Gastroesophageal sphincter (tissue), 4 donors: Measurements from ENCODE around the gene ACTN4. TPM values are rescaled to one million over a fixed set of nuclear protein-coding genes. Genes with fewer than 3 reads are reported as not detected.

Source experiments
- ATAC-seq: fragments of 150-250 bp; one replicate; pipeline ENCODE4 v1.9.1; 2016; ENCODE audit warnings: mild to moderate bottlenecking, moderate library complexity
- H3K27ac ChIP-seq, 4 donors: fragments of 200-600 bp; sonication (generic) in 3 of 4; 1 replicate in 3 of 4; 2 replicates in 1 of 4; pipeline ENCODE4 v1.5.1; 2016 to 2019
- H3K27me3 ChIP-seq: fragments of 200-600 bp; sonication (generic); one replicate; pipeline ENCODE4 v1.5.1; 2019
- H3K36me3 ChIP-seq, 2 donors: fragments of 200-600 bp; sonication (generic); one replicate each; pipeline ENCODE4 v1.5.1; 2019; ENCODE audit warnings: control low read depth in 1 of 2
- H3K4me1 ChIP-seq, 3 donors: fragments of 200-600 bp; sonication (generic); 1 replicate in 2 of 3; 2 replicates in 1 of 3; pipeline ENCODE4 v1.5.1; 2016 to 2019; ENCODE audit warnings: control low read depth in 2 of 3
- H3K4me3 ChIP-seq, 2 donors: fragments of 200-600 bp; sonication (generic); one replicate each; pipeline ENCODE4 v1.5.1; 2019; ENCODE audit warnings: mild to moderate bottlenecking in 1 of 2, moderate library complexity in 1 of 2
- H3K9me3 ChIP-seq, 3 donors: fragments of 200-600 bp; sonication (generic); one replicate each; pipeline ENCODE4 v1.5.1; 2017 to 2019; ENCODE audit warnings: control low read depth in 2 of 3
- CTCF ChIP-seq, 4 experiments: fragments of 200-600 bp in 2 of 4; fragments of 450-650 bp in 2 of 4; sonication (generic) in 1 of 4; IDR thresholded peaks; one replicate each; pipeline ENCODE4 v1.5.1; 2017 to 2019; ENCODE audit warnings: antibody characterized with exemption in 4 of 4, mild to moderate bottlenecking in 2 of 4, moderate library complexity in 2 of 4
- EP300 ChIP-seq: sonication (generic); formaldehyde crosslinking; IDR thresholded peaks from one replicate; pipeline ENCODE4 v1.6.1; 2017; ENCODE audit warnings: antibody characterized with exemption, mild to moderate bottlenecking
- POLR2A ChIP-seq, 2 donors: fragments of 450-650 bp; IDR thresholded peaks; one replicate each; pipeline ENCODE4 v1.6.1; 2017; ENCODE audit warnings: antibody characterized with exemption in 2 of 2, mild to moderate bottlenecking in 2 of 2, moderate library complexity in 1 of 2
- POLR2AphosphoS5 ChIP-seq: sonication (generic); formaldehyde crosslinking; IDR thresholded peaks from one replicate; pipeline ENCODE4 v1.6.1; 2017; ENCODE audit warnings: antibody characterized with exemption
- WGBS, 2 donors: methylation state at CpG; one replicate each; pipeline ENCODE4 v1.1.5; 2018; ENCODE audit warnings: low coverage in 1 of 2; 5-methylcytosine and 5-hydroxymethylcytosine counted together
- total RNA-seq, 4 donors: library from RNA; depleted of rRNA; stranded (reverse); fragments of >200 nt; gene quantifications; one replicate each; pipeline ENCODE4 v1.1.0, GENCODE V29; 2016

Gene ACTN4
- total RNA-seq, 4 donors from 2014 or later: 337 to 938 (median 507) TPM

DNA sequence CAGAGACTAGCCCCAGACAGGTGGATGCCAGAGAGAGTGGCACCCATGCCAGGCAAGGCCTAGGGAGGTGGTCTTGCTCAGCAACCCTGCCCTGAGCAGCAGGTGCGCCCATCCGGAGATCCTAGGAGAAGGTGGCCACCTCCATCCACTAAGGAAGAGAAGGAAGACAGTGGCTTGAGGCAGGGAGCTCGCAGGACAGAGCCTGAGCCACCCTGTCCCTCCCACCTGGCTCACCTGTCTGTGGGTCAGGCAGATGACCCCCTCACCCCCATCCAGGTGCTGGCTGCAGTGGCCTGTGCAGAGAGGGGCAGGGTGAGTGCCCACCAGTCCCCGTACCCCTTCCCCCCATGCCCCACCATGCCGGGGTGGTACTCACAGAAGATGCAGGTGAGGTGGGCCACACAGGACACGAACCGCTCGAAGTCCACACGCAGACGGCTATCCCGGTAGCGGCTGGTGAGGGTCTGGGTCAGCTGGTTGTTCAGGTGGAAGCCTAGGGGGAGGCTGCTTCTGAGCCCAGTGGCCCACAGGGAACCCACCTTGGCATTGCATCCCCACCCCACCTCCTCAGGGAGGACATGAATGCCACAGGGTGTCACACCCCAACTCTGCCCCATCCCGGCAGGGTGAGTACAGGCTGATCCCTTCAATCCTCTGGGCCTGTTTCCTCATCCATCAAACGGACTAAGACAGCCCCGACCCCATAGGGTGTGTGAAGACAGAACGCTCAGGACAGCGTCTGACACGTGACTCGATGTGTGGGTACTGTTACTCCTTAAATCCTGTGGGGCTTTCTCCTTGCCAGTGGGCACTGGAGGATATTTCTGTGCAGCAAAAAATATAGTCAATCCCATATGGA is 83.5 kb downstream of the ACTN4 start:
- peaks cover 0 to 72% (median 3%) of the 10 kb centered on the region in 3 donors for H3K4me1 ChIP-seq
- no peak overlapping the region for H3K4me3 ChIP-seq
- no peak for ATAC-seq
- no peaks in the 10 kb centered on the region for H3K27me3 ChIP-seq
- H3K9me3 ChIP-seq: no peaks in the 10 kb centered on the region
- TF ChIP-seq CTCF (IDR thresholded peaks at IDR 0.05) (no peak), EP300 (no peak), POLR2AphosphoS5 (no peak), POLR2A (IDR thresholded peaks at IDR 0.05) (no peak)
- no CpG with 5 or more reads among the region's 19 CpGs for WGBS, 2 donors
- H3K36me3 ChIP-seq: peaks cover 0 to 58% of the 10 kb centered on the region in 2 donors
- H3K27ac ChIP-seq: peak overlapping the region in 3 of 4 donors; percentile 73 to 80 (median 77)

DNA sequence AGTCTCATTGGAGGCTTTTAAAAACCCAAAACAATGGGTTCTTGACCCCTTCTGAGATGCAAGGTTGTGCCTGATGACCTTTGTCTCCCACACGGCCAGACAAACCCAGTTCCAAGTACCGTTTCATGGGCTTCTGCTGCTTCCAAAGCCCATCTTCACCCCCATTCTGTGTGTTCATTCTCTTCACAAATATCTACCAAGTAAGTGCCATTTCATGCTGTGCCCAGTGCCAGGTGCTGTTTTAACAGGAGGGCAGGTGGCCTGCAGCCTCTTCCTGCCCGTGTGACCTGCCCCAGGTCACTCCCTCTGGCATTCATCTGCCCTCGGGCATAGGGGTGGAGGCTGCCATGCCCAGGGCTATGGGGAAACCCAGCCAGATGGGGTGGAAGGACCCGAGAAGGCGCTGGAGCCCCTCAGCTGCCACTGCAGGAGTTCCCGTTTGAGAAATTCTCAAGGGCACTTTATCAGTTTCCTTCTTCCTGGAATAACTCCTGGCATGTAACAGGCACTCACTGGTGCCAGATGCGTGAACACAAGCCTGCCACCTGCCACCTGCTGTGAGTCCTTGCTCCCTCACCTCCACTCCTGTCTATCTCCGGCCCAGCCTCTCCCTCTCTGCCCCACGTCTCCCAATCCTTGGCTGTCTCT is 84.3 kb downstream of the ACTN4 start:
- Histone ChIP-seq H3K36me3 (peaks cover 0 to 50% of the 10 kb centered on the region in 2 donors), H3K27me3 (no peaks in the 10 kb centered on the region), H3K4me3 (no peak overlapping the region), H3K9me3 (no peaks in the 10 kb centered on the region), H3K4me1 (peaks cover 0 to 73% (median 3%) of the 10 kb centered on the region in 3 donors), H3K27ac (peak overlapping the region in 3 of 4 donors; percentile 73 to 80 (median 77))
- TF ChIP-seq POLR2A (IDR thresholded peaks at IDR 0.05) (no peak), CTCF (IDR thresholded peaks at IDR 0.05) (no peak), EP300 (no peak), POLR2AphosphoS5 (no peak)
- ATAC-seq: no peak
- 64 to 70% methylated on average over 4 to 6 of the region's 10 CpGs for WGBS, 2 donors

GRCh38 chr19:38733241-38733492 is 85.7 kb downstream of the ACTN4 start:
- no peak for TF ChIP-seq POLR2AphosphoS5
- TF ChIP-seq CTCF (IDR thresholded peaks at IDR 0.05): no peak
- TF ChIP-seq EP300: no peak
- no peak for TF ChIP-seq POLR2A (IDR thresholded peaks at IDR 0.05)
- H3K27me3 ChIP-seq: no peaks in the 10 kb centered on the region
- H3K9me3 ChIP-seq: no peaks in the 10 kb centered on the region
- 100% methylated on average over 1 of the region's 1 CpG; no CpG with 5 or more reads in 1 of the 2 donors for WGBS, 2 donors
- ATAC-seq: no peak
- H3K27ac ChIP-seq: peak overlapping the region in 3 of 4 donors; percentile 67 to 80 (median 77)
- peaks cover 0 to 36% of the 10 kb centered on the region in 2 donors for H3K36me3 ChIP-seq
- H3K4me3 ChIP-seq: no peak overlapping the region
- H3K4me1 ChIP-seq: peaks cover 0 to 66% (median 3%) of the 10 kb centered on the region in 3 donors

DNA sequence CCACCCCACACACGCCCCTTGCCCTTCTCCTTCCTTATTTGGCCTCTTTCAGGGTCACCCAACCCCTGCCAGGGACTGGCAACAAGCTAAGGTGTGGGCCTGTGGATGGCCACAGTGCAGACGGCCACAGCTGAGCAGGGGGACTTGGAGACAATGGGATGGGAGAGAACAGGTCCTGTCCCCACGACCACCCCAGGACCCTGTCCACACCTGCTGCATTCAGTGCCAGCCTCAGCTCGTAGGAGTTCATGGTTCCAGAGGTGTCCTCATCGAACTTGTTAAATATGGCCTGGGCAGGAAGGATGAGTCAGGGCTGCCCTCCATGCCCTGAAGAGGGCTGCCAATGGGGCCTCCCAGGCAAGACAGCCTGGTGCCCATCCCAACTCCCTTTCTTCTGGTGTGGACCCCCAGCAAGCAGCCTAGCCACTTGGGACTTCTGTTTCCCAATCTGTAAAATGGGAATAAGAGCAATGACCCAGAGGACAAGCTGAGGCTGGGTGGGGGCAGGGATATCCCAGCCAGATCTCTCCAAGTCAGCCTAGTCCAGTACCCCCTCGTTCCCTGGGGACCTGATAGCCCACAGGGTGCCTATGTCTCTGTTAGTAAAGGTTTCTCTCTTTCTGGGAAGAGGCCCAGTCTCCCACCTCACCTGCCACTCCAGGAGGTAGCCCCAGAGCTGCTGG is 86.2 kb downstream of the ACTN4 start:
- Histone ChIP-seq H3K4me3 (no peak overlapping the region), H3K27ac (peak overlapping the region in 3 of 4 donors; percentile 67 to 80 (median 77)), H3K4me1 (peaks cover 0 to 61% (median 3%) of the 10 kb centered on the region in 3 donors), H3K9me3 (no peaks in the 10 kb centered on the region), H3K36me3 (peaks cover 0 to 32% of the 10 kb centered on the region in 2 donors), H3K27me3 (no peaks in the 10 kb centered on the region)
- no peak for ATAC-seq
- TF ChIP-seq POLR2A (IDR thresholded peaks at IDR 0.05): no peak
- TF ChIP-seq CTCF (IDR thresholded peaks at IDR 0.05): no peak
- no peak for TF ChIP-seq POLR2AphosphoS5
- no peak for TF ChIP-seq EP300
- WGBS, 2 donors: 60% methylated on average over 3 of the region's 6 CpGs; no CpG with 5 or more reads in 1 of the 2 donors
